CD4-positive, alpha-beta T cell (primary cell): ENCODE results near the gene PADI3. TPM values are rescaled to one million over a fixed set of nuclear protein-coding genes. Genes with fewer than 3 reads are reported as not detected.

Source experiments
- ATAC-seq: fragments of 200-7000 bp; cut with Tn5 transposase; one replicate; pipeline ENCODE4 v1.10.0; 2022; ENCODE audit warnings: mild to moderate bottlenecking; ENCODE audit not compliant: poor library complexity
- CTCF ChIA-PET: fragments of 350-600 bp; sonication (Branson Sonifier 250); formaldehyde crosslinking; loops from one replicate; lab custom pipeline; 2021; ENCODE audit warnings: antibody characterized with exemption, inconsistent platforms; lab: Charles Lee
- POLR2A ChIA-PET: fragments of 350-600 bp; sonication (Branson Sonifier 250); formaldehyde crosslinking; loops from one replicate; lab custom pipeline; 2021; ENCODE audit warnings: antibody characterized with exemption, inconsistent platforms; lab: Charles Lee
- DNase-seq, 14 experiments: peaks; one replicate each; pipeline ENCODE4 v3.0.0-alpha.2; 2013 to 2020; ENCODE audit warnings: mixed read lengths in 2 of 14
- H3K27ac ChIP-seq, 2 donors: one replicate each; pipeline versions ENCODE4 v1.5.1 to v1.7.0; 2013; ENCODE audit warnings: low read length in 2 of 2, low read depth in 1 of 2, mild to moderate bottlenecking in 1 of 2
- H3K27me3 ChIP-seq, 2 experiments: 1 replicate in 1 of 2; 2 replicates in 1 of 2; pipeline versions ENCODE4 v1.6.1 to v1.7.0; 2013; ENCODE audit warnings: low read length in 2 of 2, control low read depth in 1 of 2, mild to moderate bottlenecking in 1 of 2, moderate library complexity in 1 of 2; ENCODE audit not compliant: insufficient read depth in 2 of 2, control insufficient read depth in 1 of 2
- H3K36me3 ChIP-seq: one replicate; pipeline ENCODE4 v1.6.1; 2013; ENCODE audit warnings: low read length, control low read depth; ENCODE audit not compliant: insufficient read depth
- H3K4me1 ChIP-seq: one replicate; pipeline ENCODE4 v1.6.1; 2013; ENCODE audit warnings: low read length, control low read depth; ENCODE audit not compliant: insufficient read depth
- H3K4me3 ChIP-seq: one replicate; pipeline ENCODE4 v1.5.1; 2013; ENCODE audit warnings: mild to moderate bottlenecking, low read length, moderate library complexity
- H3K9me3 ChIP-seq, 2 experiments: 1 replicate in 1 of 2; 2 replicates in 1 of 2; pipeline versions ENCODE4 v1.6.1 to v1.7.0; 2013; ENCODE audit warnings: low read length in 2 of 2, mild to moderate bottlenecking in 2 of 2, control low read depth in 1 of 2, moderate library complexity in 1 of 2; ENCODE audit not compliant: control insufficient read depth in 1 of 2, insufficient read depth in 1 of 2
- H3K27ac Mint-ChIP-seq: one replicate; pipeline ENCODE4 v1.8.0; 2020; ENCODE audit warnings: mixed read lengths
- H3K27me3 Mint-ChIP-seq: one replicate; pipeline ENCODE4 v1.8.0; 2021; ENCODE audit warnings: mixed read lengths
- H3K36me3 Mint-ChIP-seq: one replicate; pipeline ENCODE4 v1.8.0; 2021; ENCODE audit warnings: low read depth, mixed read lengths
- H3K4me1 Mint-ChIP-seq: one replicate; pipeline ENCODE4 v1.8.0; 2021; ENCODE audit warnings: low read depth, mixed read lengths
- H3K4me3 Mint-ChIP-seq: one replicate; pipeline ENCODE4 v1.8.0; 2020; ENCODE audit warnings: mild to moderate bottlenecking, mixed read lengths
- H3K9me3 Mint-ChIP-seq: one replicate; pipeline ENCODE4 v1.8.0; 2020; ENCODE audit warnings: mixed read lengths
- CTCF ChIP-seq: fragments of 200-600 bp; IDR thresholded peaks from one replicate; pipeline ENCODE4 v1.8.0; 2022; ENCODE audit warnings: antibody characterized with exemption, mild to moderate bottlenecking
- intact Hi-C, 2 experiments: fragments of 100-400 bp; cut with DNase I in 1 of 2; cut with micrococcal nuclease in 1 of 2; formaldehyde crosslinking; loops; one replicate each; pipeline versions ENCODE4 v1.15.1 to v1.9.0; 2023 to 2025; cut with DNase I, micrococcal nuclease
- total RNA-seq, 174 experiments: library from RNA in 2 of 174; stranded (reverse) in 2 of 174; gene quantifications; one replicate each; pipeline ENCODE4 v1.2.3 and lab custom pipeline; 2021 to 2026

The PADI3 gene
- total RNA-seq, 2 experiments from 2014 or later = not detected

- Histone ChIP-seq H3K9me3 (no peaks in the 10 kb centered on the region), H3K4me3 (no peak overlapping the region), H3K27me3 (peaks cover 9 to 12% of the 10 kb centered on the region in 2 experiments), H3K27ac (no peak overlapping the region), H3K4me1 (no peaks in the 10 kb centered on the region), H3K36me3 (no peaks in the 10 kb centered on the region)
- H3K36me3 Mint-ChIP-seq = peaks cover 2% of the 10 kb centered on the region
- intact Hi-C loops = no loop called here
- H3K4me1 Mint-ChIP-seq = no peaks in the 10 kb centered on the region
- no peak overlapping the region for H3K4me3 Mint-ChIP-seq
- H3K27me3 Mint-ChIP-seq = peaks cover 44% of the 10 kb centered on the region
- POLR2A ChIA-PET = no interaction called here
- no peak overlapping the region for H3K27ac Mint-ChIP-seq
- no peaks in the 10 kb centered on the region for H3K9me3 Mint-ChIP-seq
- DNase-seq (no peak), ATAC-seq (no peak)
- CTCF ChIA-PET = no interaction called here
- no peak for TF ChIP-seq CTCF
These were observed 45.0 kb downstream of the PADI3 start for GRCh38 chr1:17293681-17294425.

- no peak for DNase-seq
- ATAC-seq = no peak
- H3K4me3 Mint-ChIP-seq = no peak overlapping the region
These were observed 46.4 kb downstream of the PADI3 start for GRCh38 chr1:17295292-17295691.

DNA sequence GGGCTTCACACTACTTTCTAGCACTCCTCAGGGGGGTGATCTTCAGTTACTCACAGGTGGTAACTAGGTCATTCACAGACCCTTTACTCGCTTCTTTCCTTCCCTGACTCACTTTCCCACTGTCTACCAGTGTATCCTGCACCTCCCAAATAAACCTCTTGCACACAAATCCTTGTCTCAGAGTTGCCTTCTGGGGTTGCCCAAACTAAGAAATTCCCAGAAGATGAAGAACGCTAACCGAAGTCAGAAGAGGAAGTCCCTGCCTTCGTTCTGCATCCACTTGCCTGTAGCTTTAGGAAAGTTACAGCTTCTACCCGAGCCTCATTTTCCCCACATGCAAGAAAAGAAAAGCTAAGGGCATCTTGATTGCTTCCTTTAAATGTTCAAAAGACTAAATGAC, 47.2 kb downstream of the PADI3 start:
- no peaks in the 10 kb centered on the region for H3K36me3 ChIP-seq
- DNase-seq = no peak
- Mint-ChIP-seq H3K4me3 (no peak overlapping the region), H3K4me1 (no peaks in the 10 kb centered on the region), H3K27me3 (peaks cover 45% of the 10 kb centered on the region), H3K9me3 (no peaks in the 10 kb centered on the region), H3K27ac (no peak overlapping the region), H3K36me3 (peaks cover 3% of the 10 kb centered on the region)
- no peak for ATAC-seq
- ChIA-PET POLR2A (no interaction called here), CTCF (no interaction called here)
- H3K9me3 ChIP-seq = peaks cover 0 to 2% of the 10 kb centered on the region in 2 experiments
- intact Hi-C loops = no loop called here
- H3K27ac ChIP-seq = no peak overlapping the region
- H3K4me1 ChIP-seq = no peaks in the 10 kb centered on the region
- TF ChIP-seq CTCF = no peak
- H3K4me3 ChIP-seq = no peak overlapping the region
- H3K27me3 ChIP-seq = peaks cover under 1 to 9% of the 10 kb centered on the region in 2 experiments

More at GRCh38 chr1:17295292-17295691, 46.4 kb downstream of the PADI3 start:
- Histone ChIP-seq H3K9me3 (no peaks in the 10 kb centered on the region), H3K4me1 (no peaks in the 10 kb centered on the region), H3K36me3 (no peaks in the 10 kb centered on the region), H3K4me3 (no peak overlapping the region), H3K27ac (no peak overlapping the region), H3K27me3 (peaks cover 9% of the 10 kb centered on the region in 2 experiments)
- H3K27me3 Mint-ChIP-seq = peaks cover 45% of the 10 kb centered on the region
- H3K9me3 Mint-ChIP-seq = no peaks in the 10 kb centered on the region
- intact Hi-C loops = no loop called here
- POLR2A ChIA-PET = no interaction called here
- CTCF ChIA-PET = no interaction called here
- H3K4me1 Mint-ChIP-seq = no peaks in the 10 kb centered on the region
- no peak overlapping the region for H3K27ac Mint-ChIP-seq
- H3K36me3 Mint-ChIP-seq = peaks cover 3% of the 10 kb centered on the region
- no peak for TF ChIP-seq CTCF
